ENCODE measurements around the gene SLC47A1.

- TF ChIP-seq CTCF (optimal IDR thresholded peaks at IDR 0.05 in 1 of 3, IDR thresholded peaks at IDR 0.05 in 1 of 3, conservative IDR thresholded peaks at IDR 0.05 in 1 of 3; ENCODE audit: extremely low read depth in 1 of 3, insufficient read depth in 2 of 3, low read length in 3 of 3) (no peak), EZH2 (IDR thresholded peaks at IDR 0.05; ENCODE audit: low read length) (peak; percentile 79)
Observed at GRCh38 chr17:19533718-19534561, at the start of gene SLC47A1.
